ENCODE measurements around the gene CDADC1.

CDADC1 gene

DNA sequence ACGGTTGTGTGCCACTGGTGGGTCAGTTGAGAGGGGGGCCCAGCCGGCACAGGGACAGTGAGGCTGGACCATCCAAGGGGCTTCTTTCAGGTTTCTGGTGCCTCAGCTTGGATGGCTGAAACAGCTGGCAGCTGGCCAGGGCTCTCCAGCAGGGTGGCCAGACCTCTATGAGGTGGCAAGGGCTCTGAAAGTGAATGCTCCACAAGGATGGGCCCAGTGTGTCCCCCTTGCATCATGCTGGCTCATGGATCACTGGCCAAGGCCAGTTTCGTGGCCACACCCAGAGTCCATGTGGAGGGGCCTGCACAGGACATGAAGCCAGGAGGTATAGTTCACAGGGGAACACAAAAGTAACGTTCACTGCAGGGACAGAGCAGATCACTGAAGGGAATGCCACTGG is 49.6 kb downstream of the CDADC1 start:
- no peak for DNase-seq

DNA sequence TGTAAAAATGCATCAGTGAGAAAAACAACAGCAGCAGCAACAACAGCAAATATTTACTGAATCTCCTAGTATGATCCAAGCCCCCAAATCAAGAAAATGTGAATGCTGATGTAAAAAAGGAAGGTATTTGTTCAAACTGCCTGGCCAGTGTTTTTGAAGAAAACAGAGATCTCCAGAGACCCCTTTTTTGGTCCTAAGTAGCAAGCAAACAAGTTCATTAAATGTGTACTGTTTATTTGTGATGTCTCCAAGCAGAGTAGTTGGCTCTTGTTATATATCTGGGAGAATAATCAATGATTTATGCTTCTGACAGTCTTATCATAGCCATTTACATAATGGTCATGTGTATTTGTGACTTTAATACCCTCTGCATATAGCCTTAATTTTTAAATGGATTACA is 50.7 kb downstream of the CDADC1 start:
- DNase-seq, result no peak

DNA sequence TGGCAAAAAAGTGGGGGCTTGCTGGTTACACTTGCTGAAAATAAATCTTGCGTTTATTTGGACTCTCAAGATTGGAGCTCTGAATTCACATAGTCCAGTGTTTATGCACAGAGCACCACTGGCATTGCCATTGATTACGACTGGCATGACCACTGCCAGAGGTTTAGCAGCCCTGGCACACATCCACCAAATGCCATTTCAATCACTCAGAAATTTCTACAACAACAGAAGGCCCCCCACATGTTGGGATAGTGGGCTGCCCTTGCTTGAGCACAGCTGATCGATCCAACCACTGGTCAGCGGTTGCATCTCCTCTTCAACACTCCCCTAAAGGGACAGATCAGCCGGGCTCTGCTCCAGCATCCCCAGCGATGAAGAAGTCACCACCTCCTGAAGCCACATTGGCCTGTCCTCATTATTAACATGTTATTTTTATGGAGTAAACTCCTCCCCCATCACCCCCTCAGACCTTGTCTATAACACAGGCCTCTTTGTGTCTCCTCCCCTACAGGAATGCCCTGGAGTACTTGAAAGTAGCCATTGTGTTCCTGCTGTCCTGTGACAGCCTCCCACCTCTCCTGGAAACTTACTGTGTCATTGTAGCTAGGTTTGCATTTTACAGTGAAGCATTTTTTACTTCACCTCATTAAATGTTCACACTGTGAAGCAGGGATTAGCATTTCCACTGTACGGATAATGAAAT is 51.3 kb downstream of the CDADC1 start:
- DNase-seq, result no peak

DNA sequence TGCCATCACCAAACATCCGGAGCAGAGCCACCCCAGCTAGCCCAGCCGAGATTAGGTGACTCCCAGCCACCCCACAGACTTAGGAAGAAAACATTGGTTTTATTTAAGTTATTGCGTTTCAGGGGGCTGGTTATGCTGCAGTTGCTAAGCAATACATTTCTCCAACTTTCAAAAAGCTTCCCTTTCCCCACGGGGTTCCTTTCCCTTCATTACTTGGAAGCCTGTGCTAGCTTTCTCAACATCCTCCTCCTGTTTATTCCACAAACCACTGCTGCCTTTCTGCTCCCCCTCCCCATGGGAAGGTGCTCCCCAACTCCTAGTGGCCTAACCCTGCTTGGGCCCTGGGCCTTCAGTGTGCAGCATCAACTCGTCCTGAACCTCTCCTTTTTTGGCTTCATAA is 52.6 kb downstream of the CDADC1 start:
- no peak for DNase-seq

DNA sequence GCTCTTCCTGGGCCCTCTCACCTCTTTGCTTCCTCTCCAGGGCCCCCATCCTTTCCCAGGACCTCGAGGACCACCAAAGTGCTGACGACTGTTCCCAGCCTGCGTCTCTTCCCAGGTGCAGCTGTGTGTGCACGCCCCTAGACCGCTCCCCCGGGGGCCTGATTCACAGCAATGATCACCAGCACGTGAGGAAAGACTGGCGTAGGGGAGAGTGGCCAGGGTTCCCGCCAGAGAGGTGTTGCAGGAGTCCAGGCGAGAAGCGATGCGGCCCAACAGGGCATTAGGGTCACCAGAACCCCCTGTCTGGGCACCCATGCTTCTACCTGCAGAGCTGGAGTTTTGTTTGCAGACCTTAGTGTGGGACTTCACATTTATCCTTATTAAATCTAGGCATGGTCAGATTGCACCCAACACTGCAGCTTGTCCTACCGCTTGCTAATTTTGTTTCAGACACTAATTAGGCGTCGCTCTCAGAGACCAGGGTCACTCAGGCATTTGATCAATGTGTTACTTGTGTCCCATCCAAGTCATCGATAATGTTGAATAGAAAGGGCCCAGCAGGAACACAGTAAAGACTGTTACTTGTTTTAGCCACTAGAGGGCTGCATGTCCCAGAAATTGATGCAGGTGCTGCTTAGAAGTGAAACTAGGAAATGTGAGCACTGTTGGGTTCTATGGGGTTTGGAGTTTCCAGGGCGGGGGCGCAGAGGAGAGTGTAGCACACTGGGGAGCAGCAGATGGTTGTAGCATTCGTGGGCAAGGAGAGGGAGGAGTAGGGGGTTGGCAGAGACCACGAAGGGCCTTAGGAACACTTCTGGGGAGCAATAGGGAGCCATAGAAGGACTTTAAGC is 53.2 kb downstream of the CDADC1 start:
- DNase-seq, result peak; percentile 69

DNA sequence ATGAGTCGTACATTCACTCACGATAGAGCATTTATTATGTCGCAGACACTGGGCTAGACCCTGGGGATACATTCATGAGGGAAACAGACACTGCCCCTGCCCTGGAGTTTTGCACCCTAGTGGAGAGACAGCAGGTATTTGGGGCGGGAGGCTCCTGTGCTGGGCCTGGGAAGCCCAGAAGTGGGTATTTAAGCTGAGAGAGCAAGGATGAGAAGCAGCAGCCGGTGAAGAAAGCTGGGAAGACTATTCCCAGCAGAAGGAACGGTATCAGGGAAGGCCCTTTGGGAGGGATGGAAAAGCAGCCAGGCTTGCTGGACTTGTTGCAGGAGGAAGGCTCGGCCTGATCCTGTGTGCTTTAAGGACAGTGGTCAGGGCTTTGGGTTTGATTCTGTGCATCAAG is 54.5 kb downstream of the CDADC1 start:
- no peak for DNase-seq

DNA sequence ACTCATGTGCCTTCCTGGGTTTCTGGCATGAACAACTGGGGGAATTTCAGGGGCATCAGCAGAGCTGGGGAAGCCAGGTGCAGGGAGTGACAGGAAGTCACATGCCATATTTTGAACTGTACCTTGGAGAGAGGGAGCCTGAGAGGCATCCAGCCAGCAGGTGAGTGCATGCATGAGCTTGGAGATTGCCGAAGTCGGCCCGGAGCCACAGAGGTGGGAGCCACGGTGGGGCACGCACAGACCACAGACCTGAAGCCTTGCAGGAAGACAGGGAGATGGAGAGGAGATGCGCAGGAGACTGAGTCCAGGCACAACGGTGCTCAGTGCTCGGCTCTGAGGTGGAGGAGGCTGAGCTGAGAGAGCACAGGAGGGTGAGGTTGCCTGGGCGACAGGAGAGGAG is 55.1 kb downstream of the CDADC1 start:
- DNase-seq, result no peak

DNA sequence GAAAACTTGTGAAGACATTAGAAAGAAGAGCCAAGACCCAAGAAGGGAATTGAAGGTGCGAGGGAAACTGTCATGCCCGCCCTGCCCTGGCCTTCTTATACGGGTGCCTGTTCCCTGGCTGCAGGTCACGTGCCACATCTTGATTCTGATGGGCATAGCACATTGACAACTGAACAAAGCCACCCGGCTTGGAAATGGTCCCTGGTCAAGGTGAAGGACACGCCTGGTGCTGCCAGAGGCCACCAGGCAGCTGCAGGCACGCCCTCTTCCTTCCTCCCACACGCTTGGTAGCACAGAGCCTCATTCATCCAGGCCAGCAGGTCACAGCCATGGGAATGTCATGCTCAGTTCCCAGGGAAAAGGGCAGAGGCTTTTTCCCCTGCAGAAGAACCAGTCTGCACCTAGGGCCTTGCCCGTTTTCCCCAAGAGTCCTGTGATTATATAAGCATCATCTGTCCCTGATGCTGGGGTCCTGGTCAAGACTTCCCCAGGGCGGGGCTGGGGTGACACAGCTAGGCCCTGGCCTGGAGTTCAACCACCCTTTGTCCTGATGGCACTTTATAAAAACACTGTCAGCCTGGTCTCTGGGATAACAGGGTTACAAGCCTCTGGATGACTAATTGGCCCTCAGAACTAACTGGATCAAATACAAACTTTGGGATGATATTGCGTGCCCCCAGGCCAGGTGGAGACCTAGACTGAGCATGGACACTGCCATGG is 56.0 kb downstream of the CDADC1 start:
- no peak for DNase-seq

DNA sequence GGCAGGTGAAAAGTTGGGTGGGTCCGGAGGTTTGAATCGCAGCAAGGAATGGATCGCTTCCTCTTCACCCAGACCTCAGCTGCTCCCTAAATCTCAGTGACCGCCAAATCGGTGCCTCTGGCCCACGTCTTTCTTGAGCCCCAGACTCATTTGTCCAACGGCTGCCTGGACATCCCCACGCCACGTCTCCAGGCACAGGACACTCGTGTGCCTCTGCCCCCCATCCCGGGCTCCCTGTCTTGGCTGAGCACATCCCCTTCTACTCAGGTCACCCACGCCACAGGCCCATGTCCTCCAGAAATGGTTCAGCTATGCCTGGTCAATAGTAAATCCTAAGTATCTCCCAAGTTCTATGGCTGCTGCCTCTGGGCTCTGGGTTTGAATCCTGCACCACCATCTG is 56.6 kb downstream of the CDADC1 start:
- DNase-seq, result no peak

DNA sequence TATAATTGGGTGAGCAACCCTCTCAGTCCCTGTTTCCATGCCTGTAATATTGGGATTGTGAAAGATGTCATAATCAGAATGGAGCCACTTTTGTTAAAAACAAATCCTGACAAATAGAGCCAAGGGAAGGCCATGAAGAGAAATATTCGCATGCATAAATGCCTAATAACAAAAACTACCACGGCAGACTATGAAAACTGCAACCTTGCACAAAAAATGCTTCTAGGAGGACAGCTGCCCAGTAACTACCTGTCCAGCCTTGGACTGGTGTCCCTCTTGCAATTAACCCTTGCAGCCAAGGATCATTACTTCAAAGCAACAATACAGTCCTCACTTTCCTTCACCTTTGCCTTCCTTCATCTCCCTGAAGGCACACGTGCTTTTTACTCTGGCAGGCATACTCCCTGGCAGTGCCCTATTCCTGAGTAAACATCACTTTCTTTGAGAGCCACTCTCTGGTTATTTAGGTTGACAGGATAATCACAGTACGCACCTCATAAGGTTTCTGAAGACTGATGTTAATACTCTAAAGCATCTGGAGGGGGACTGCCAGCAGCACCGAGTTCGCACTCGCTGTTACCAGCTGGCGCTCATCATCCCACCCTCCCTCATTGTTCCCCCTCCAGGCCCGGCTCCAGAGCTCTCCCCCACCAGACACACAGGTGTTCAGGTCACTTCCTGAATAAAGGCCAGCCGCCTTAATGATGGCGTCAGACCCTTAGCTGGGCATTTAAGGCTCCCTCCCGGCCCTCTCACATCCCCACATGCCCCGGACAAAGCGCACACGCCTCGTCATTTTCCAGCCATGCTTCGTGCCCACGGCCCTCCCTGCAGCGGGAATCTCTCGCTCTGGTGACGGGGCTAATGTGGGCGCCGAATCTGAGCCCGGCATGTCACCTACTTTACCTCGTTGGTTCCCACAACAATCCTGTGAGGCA is 57.3 kb downstream of the CDADC1 start:
- DNase-seq, result no peak

DNA sequence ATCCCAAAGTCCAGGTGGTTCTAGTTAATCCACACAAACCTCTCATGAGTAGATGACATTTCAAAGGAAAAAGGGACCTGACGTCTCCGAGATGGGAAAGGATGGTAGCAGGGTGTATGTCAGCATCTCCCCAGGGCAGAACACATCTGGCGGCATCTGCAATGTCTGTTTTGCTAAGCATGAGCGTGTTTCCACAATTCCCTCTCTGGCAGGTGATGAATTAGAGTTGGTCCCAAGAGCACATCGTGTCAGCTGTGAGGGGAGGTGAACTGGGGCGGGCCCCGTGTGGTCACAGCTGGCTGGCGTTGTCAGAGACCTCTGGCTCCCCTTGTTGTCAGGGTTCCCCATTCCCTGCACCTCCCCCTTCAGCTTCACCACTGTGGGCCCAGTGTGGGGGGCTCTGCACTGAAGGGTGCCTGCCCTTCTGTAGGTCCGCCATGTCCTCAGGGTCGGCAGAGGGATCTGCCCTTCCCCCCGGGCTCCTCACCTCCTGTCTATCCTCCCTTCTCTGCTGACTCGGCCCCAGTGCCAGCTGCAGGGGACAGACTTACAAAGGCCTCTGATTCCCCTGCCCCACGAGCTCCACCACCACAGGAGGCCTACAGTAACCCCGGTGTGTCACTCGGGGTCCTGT is 58.2 kb downstream of the CDADC1 start:
- DNase-seq, result no peak

DNA sequence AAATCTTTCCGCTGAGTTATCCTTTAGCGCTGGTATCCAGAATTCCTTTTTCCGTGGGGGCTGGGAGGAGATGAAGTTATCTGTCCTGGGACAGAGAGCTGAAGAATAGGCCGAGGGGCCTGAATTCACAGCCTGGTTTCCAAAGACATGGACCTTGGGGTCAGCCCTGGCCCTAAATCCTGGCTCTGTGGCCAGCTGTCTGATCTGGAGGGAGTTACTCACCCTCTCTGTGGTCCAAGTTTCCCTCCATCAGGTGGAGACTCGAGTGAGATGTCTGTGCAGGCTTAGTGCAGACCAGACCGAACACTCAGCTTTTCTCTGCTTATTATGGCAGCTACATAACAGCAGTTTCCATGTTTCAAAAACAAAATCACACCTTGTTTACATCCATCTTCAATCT is 59.6 kb downstream of the CDADC1 start:
- DNase-seq, result no peak

DNA sequence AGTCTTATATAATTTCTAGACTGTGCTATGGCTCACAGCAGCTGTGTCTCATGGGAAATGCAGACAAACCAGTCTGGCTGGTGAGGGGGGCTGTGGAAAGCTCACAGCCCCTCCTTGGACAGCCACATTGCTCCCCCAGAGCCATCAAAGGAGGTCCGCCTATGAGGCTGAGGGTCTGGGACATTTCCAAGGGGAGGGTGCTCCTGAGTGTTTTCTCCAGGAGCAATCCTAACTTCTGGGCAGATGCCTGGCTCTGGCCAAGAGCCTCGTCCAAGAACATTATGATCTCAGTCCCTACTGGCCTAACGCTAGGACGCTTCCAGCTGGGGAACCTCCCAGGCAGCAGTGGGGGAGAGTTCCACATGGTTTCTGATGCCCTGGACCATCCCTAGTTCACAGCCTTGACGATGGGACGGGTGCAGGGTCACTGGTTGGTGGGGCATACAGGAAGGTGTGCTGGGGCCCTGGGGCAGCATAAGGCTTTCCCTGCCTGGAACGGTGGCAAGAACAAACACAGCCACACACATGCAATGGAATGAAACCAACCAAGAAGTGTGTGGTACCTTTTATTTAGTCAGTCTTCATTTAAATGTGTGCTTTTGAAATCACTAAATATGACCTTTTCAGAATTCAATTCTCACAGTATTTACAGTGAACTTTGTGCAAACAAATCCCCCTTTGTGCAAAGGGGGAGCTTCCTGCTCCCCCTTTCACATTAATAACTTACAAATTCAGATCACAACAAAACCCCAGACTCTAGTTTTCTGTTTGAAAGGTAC is 60.6 kb downstream of the CDADC1 start:
- DNase-seq, result no peak

DNA sequence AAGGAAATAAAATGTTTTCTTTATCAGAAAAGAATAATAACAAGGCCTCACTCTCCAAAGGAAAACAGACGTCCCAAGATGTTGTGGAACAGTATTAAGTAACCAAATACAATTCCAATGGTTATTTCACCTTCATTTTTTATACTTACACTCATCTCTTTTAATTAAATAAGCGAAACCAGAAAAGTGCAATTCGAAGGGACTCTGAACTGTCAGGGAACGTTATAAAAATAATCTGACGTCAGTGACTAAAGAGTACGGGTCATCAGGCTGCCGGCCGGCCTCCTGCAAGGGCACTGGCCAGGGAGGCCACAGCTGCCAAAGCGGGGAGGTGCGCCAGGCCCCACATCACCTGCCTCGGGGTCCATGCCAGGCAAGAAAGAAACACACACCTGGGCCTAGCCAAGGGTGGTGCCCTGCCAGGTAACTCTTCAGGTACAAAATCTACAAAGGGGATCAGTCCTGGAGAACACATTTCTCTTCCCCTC is 61.2 kb downstream of the CDADC1 start:
- no peak for DNase-seq

DNA sequence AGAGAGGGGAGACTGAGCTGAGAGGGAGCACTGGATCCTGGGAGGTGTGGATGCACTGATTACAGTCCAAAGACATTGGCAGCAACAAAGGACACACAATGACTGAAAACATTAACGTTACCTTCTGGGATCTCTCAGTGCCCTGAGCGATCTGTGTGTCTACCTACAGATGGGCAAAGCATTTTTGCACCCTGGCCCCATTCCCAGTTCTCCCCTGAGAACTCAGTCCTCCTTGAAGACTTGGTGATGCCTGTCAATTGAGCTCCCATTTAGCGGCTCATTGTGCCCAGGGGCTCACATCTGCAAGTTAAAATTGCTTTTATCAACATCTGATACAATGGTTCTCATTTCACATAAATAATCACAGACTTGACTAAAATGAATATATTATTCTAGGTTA is 62.5 kb downstream of the CDADC1 start:
- no peak for DNase-seq

DNA sequence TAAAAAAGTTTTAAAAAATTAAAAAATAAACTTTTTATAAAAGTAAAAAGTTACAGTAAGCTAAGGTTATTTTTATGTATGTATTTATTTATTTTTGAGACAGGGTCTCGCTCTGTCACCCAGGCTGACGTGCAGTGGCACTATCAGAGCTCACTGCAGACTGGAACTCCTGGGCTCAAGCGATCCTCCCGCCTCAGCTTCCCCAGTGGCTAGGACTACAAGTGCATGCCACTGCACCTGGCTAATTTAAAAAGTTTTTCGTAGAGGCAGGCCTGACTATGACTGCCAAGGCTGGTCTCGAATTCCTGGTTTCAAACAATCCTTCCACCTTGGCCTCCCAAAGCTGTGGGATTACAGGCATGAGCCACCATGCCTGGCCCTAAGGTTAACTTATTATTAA is 64.1 kb downstream of the CDADC1 start:
- DNase-seq, result no peak

DNA sequence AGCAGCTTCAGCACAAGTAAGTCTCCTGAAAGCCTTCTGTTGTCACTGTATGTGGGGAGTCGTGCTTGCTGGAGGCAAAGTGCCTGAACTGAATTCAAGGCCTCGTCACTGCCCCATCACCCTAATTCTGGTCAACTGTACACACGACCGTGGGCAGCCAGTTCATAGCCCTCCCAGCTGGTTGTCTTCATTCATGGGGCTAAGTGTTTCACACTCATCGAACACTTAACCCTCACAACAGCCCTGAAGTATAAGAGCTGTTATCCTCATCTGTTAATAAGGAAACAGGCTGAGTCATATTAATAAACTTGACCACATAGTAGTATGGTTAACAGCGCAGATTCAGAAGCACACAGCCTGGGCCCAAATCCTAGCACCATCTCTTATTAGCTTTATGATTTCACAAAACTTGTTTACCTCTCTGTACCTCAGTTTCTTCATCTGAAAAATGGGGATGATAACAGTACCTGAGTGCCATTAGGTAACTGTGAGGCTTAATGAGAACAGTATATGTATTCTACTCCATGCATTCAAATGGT is 66.7 kb downstream of the CDADC1 start:
- DNase-seq, result no peak

DNA sequence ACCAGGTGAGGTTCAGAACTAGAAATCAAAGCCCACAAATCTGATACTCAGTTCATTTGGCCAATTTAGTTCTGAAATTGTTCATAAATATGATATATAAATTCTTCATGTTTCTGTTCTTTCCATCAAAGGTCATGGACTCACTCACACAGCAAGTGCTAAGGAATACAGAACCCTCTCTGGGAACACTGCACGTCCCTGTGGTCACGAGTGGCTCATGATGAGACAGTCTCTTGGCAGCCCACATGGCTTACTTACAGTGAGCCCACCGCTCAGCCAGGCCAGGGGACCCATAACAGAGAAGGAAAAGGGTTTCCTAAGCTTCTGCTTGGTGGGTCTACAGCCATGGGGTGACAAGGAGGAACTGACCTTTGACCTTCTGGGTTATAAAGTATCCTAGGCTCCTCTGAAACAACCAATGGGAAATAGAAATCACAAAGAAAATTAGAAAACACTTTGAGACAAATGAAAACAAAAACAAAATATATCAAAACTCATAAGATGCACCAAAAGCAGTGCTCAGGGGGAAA is 67.4 kb downstream of the CDADC1 start:
- DNase-seq, result no peak

DNA sequence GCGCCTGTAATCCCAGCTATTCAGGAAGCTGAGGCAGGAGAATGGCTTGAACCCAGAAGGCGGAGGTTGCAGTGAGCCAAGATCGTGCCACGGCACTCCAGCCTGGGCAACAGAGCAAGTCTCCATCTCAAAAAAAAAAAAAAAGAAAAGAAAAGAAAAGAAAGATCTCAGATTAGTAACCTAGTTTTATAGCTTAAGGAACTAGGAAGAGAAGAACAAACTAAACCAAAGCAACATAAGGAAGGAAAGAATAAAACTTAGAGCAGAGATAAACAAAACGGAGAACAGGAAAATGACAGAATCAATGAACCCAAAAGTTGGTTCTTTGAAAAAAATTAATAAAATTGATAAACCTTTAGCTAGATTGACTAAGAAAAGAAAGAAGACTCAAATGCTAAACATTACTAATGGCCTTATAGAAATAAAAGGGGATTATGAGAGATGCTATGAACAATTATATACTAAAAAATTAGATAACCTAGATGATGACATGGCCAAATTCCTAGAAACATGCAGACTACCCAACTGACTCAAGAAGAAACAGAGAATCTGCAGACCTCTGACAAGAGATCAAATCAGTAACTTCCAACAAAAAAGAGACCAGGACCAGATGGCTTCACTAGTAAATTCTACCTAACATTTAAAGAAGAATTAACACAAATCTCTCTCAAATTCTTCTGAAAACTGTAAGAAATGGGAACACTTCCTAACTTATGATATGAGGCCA is 68.2 kb downstream of the CDADC1 start:
- DNase-seq, result no peak

DNA sequence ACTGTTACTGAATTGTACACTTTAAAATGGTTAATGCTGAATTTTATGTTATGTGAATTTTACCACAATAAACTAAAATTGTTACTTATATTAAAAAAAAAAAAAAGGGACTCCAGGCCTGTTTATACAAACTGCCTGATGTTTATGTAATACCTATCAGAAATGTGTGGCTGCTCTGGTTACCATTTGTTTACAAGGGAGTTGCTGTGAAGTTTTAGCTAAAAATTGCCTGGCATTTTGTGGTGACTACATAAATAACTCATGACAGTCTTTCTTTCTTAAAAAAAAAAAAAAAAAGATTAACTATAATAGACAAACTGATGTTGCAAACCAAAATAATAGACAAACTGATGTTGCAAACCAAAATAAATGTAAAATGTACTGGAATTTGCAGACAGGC is 71.8 kb downstream of the CDADC1 start:
- DNase-seq, result no peak

Data from activated CD8-positive, alpha-beta memory T cell treated with anti-CD3 and anti-CD28 coated beads, Interleukin-2, amount 50 U/mL, for 48 hours (primary cell).